H1 (cell line): ENCODE measurements around the gene LSM7. TPM values are rescaled to one million over a fixed set of nuclear protein-coding genes. Genes with fewer than 3 reads are reported as not detected.

Source experiments
- CTCF ChIA-PET: fragments of 300-600 bp; sonication (Branson Sonifier 250); formaldehyde crosslinking; loops from one replicate; lab custom pipeline; 2021; ENCODE audit not compliant: partially characterized antibody; lab: Charles Lee
- POLR2A ChIA-PET: fragments of 300-600 bp; sonication (Branson Sonifier 250); formaldehyde crosslinking; loops from one replicate; lab custom pipeline; 2021; ENCODE audit warnings: inconsistent platforms; ENCODE audit not compliant: partially characterized antibody; lab: Charles Lee
- DNase-seq, 2 experiments: peaks; one replicate each; pipeline versions ENCODE4 v3.0.0 to v3.0.0-alpha.2; 2010 to 2022; ENCODE audit warnings: low spot score in 2 of 2, low read depth in 1 of 2, mixed read lengths in 1 of 2
- FAIRE-seq: peaks from 2 replicates; lab custom pipeline; 2011; peaks lifted over from hg19 to GRCh38; lab: Jason Lieb, UNC
- H2AFZ ChIP-seq: 2 replicates; pipeline ENCODE4 v1.8.1; 2012; ENCODE audit warnings: low read length, inconsistent platforms
- H2AK5ac ChIP-seq: 2 replicates; pipeline ENCODE4 v1.6.1; 2013; ENCODE audit warnings: low read depth, low read length
- H2BK120ac ChIP-seq: replicated peaks from 2 replicates; pipeline ENCODE3; 2013; ENCODE audit warnings: low read depth, low read length, inconsistent platforms
- H2BK12ac ChIP-seq: 2 replicates; pipeline ENCODE4 v1.6.1; 2013; ENCODE audit warnings: low read depth, low read length
- H2BK15ac ChIP-seq: 2 replicates; pipeline ENCODE4 v1.6.1; 2013; ENCODE audit warnings: low read length
- H2BK20ac ChIP-seq: 2 replicates; pipeline ENCODE4 v1.6.1; 2013; ENCODE audit warnings: low read length
- H2BK5ac ChIP-seq: 2 replicates; pipeline ENCODE4 v1.6.1; 2013; ENCODE audit warnings: low read depth, low read length
- H3K14ac ChIP-seq: 2 replicates; pipeline ENCODE4 v1.6.1; 2013; ENCODE audit warnings: inconsistent platforms; ENCODE audit not compliant: insufficient read length
- H3K18ac ChIP-seq: 2 replicates; pipeline ENCODE4 v1.6.1; 2013; ENCODE audit warnings: low read length; ENCODE audit errors: extremely low read depth
- H3K23ac ChIP-seq: 2 replicates; pipeline ENCODE4 v1.6.1; 2013; ENCODE audit warnings: inconsistent platforms; ENCODE audit not compliant: insufficient read length
- H3K23me2 ChIP-seq: 2 replicates; pipeline ENCODE4 v1.6.1; 2013; ENCODE audit warnings: low read depth, low read length
- H3K27ac ChIP-seq: 2 replicates; pipeline ENCODE4 v1.6.1; 2011; ENCODE audit warnings: low read depth, low read length, inconsistent platforms
- H3K27me3 ChIP-seq, 4 experiments: replicated peaks in 1 of 4; 1 replicate in 1 of 4; 2 replicates in 3 of 4; pipeline versions ENCODE4 v1.6.1 to v1.8.1; 2011 to 2013; ENCODE audit warnings: low read length in 3 of 4, mild to moderate bottlenecking in 3 of 4, inconsistent platforms in 2 of 4, mixed read lengths in 2 of 4, moderate library complexity in 1 of 4; ENCODE audit not compliant: control insufficient read depth in 3 of 4, insufficient read depth in 3 of 4; ENCODE audit errors: extremely low read depth in 1 of 4
- H3K36me3 ChIP-seq, 4 experiments: 2 replicates each; pipeline versions ENCODE4 v1.6.1 to v1.8.1; 2011 to 2013; ENCODE audit warnings: mild to moderate bottlenecking in 4 of 4, low read length in 3 of 4, moderate library complexity in 2 of 4, control low read depth in 1 of 4, inconsistent platforms in 1 of 4; ENCODE audit not compliant: insufficient read depth in 4 of 4, control insufficient read depth in 2 of 4
- H3K4ac ChIP-seq: replicated peaks from 2 replicates; pipeline ENCODE3; 2013; ENCODE audit warnings: low read length, low read depth, mixed read lengths, inconsistent platforms; ENCODE audit not compliant: insufficient read length
- H3K4me1 ChIP-seq, 4 experiments: replicated peaks in 1 of 4; 1 replicate in 1 of 4; 2 replicates in 3 of 4; pipeline versions ENCODE4 v1.6.1 to v1.8.1; 2011 to 2013; ENCODE audit warnings: low read length in 3 of 4, inconsistent platforms in 2 of 4, mixed read lengths in 1 of 4; ENCODE audit not compliant: insufficient read depth in 4 of 4, control insufficient read depth in 3 of 4
- H3K4me2 ChIP-seq, 2 experiments: 2 replicates each; pipeline versions ENCODE4 v1.6.1 to v1.8.1; 2011 to 2013; ENCODE audit warnings: low read depth in 2 of 2, low read length in 2 of 2, control low read depth in 1 of 2, inconsistent platforms in 1 of 2, mild to moderate bottlenecking in 1 of 2; ENCODE audit not compliant: insufficient read depth in 1 of 2
- H3K4me3 ChIP-seq, 4 experiments: fragments of 200-600, 300-600 bp in 1 of 4; sonication (generic), shearing (Covaris generic), sonication (Bioruptor Twin) in 1 of 4; 2 replicates each; pipeline versions ENCODE4 v1.5.1 to v1.8.1; 2011 to 2016; ENCODE audit warnings: low read length in 4 of 4, low read depth in 3 of 4, control low read depth in 2 of 4, inconsistent platforms in 2 of 4, mild to moderate bottlenecking in 2 of 4, mixed read lengths in 1 of 4, moderate library complexity in 1 of 4; ENCODE audit not compliant: insufficient read depth in 2 of 4; ENCODE audit errors: extremely low read depth in 1 of 4
- H3K56ac ChIP-seq: replicated peaks from 2 replicates; pipeline ENCODE3; 2013; ENCODE audit warnings: low read depth, mild to moderate bottlenecking, mixed read lengths, low read length, inconsistent platforms; ENCODE audit not compliant: insufficient read length
- H3K79me1 ChIP-seq: 2 replicates; pipeline ENCODE4 v1.6.1; 2013; ENCODE audit warnings: low read depth, low read length, control low read depth
- H3K79me2 ChIP-seq, 2 experiments: 2 replicates each; pipeline versions ENCODE4 v1.6.1 to v1.8.1; 2012 to 2013; ENCODE audit warnings: low read length in 2 of 2, mild to moderate bottlenecking in 2 of 2, inconsistent platforms in 1 of 2; ENCODE audit not compliant: insufficient read depth in 2 of 2, control insufficient read depth in 1 of 2
- H3K9ac ChIP-seq, 4 experiments: replicated peaks in 1 of 4; 1 replicate in 1 of 4; 2 replicates in 3 of 4; pipeline versions ENCODE4 v1.6.1 to v1.8.1; 2011 to 2013; ENCODE audit warnings: low read depth in 3 of 4, low read length in 3 of 4, control low read depth in 2 of 4, mild to moderate bottlenecking in 2 of 4, moderate library complexity in 2 of 4, inconsistent platforms in 1 of 4; ENCODE audit errors: extremely low read depth in 1 of 4
- H3K9me3 ChIP-seq, 2 experiments: 2 replicates each; pipeline versions ENCODE4 v1.6.1 to v1.8.1; 2012 to 2013; ENCODE audit warnings: mild to moderate bottlenecking in 2 of 2, moderate library complexity in 2 of 2, control low read depth in 1 of 2, inconsistent platforms in 1 of 2, low read depth in 1 of 2, low read length in 1 of 2, mixed read lengths in 1 of 2; ENCODE audit not compliant: insufficient read depth in 2 of 2
- H4K20me1 ChIP-seq, 2 experiments: replicated peaks in 1 of 2; 2 replicates each; pipeline versions ENCODE3 to v1.8.1; 2011 to 2013; ENCODE audit warnings: inconsistent platforms in 2 of 2, low read length in 2 of 2, mild to moderate bottlenecking in 1 of 2; ENCODE audit not compliant: insufficient read depth in 2 of 2, control insufficient read depth in 1 of 2
- H4K5ac ChIP-seq: 2 replicates; pipeline ENCODE4 v1.6.1; 2013; ENCODE audit warnings: low read length, low read depth, mixed read lengths, inconsistent platforms; ENCODE audit not compliant: insufficient read length
- H4K8ac ChIP-seq: 2 replicates; pipeline ENCODE4 v1.8.0; 2013; ENCODE audit warnings: mild to moderate bottlenecking, moderate library complexity, low read length, inconsistent platforms; ENCODE audit not compliant: insufficient read depth; ENCODE audit errors: extremely low read depth
- H4K91ac ChIP-seq: replicated peaks from 2 replicates; pipeline ENCODE3; 2013; ENCODE audit warnings: low read length, mixed read lengths, inconsistent platforms; ENCODE audit not compliant: insufficient read length
- KDM1A ChIP-seq: fragments of 200-600, 300-600 bp; sonication (generic); IDR thresholded peaks from 2 replicates; pipeline ENCODE4 v1.7.1; 2016; ENCODE audit warnings: mild to moderate bottlenecking, low read length, borderline replicate concordance
- PHF8 ChIP-seq: fragments of 200-600 bp; sonication (generic); conservative IDR thresholded peaks from 2 replicates; pipeline ENCODE4 v1.7.1; 2012; ENCODE audit warnings: low read depth, mild to moderate bottlenecking, inconsistent platforms, low read length, moderate library complexity
- WGBS, 2 experiments: shearing (Covaris generic) in 1 of 2; methylation state at CpG; one replicate each; pipeline versions ENCODE4 v1.1.6 to v1.1.7; 2013 to 2015; ENCODE audit warnings: low lambda C conversion rate in 2 of 2, mixed read lengths in 2 of 2, inconsistent platforms in 1 of 2, low coverage in 1 of 2, missing lambda C conversion rate in 1 of 2; ENCODE audit not compliant: insufficient replicate concordance in 2 of 2, insufficient coverage in 1 of 2, insufficient read length in 1 of 2; ENCODE audit errors: extremely low coverage in 1 of 2, missing lambda C conversion rate in 1 of 2; 5-methylcytosine and 5-hydroxymethylcytosine counted together
- polyA plus RNA-seq, 7 experiments: library from polyadenylated mRNA; depleted of rRNA in 3 of 7; stranded (reverse) in 5 of 7; unstranded in 2 of 7; fragments of >200 nt in 5 of 7; fragments of 200-250 nt in 2 of 7; gene quantifications; 1 replicate in 5 of 7; 2 replicates in 1 of 7; 4 replicates in 1 of 7; pipeline versions ENCODE4 v1.2.1 to v1.2.3, GENCODE V29; 2011 to 2013; ENCODE audit warnings: missing spikeins in 2 of 7, mixed read lengths in 2 of 7
- total RNA-seq: library from RNA; stranded (reverse); fragmentation: NEBNext Ultra II Directional; extraction: Animal tissue kit (Norgen Biotek cat#: 25700); gene quantifications from 2 replicates; pipeline ENCODE4 v1.2.1, GENCODE V29; 2021
- TF ChIP-seq, protein P1 (sequence below): IDR thresholded peaks from 2 replicates; pipeline ENCODE4 v1.6.1; 2012; ENCODE audit warnings: inconsistent platforms

LSM7 gene
- total and polyA plus RNA-seq, 2 of the 8 experiments (the other 6 are each of a cell fraction or from before 2014, with no cell fraction given): 228 to 1,335 TPM

DNA sequence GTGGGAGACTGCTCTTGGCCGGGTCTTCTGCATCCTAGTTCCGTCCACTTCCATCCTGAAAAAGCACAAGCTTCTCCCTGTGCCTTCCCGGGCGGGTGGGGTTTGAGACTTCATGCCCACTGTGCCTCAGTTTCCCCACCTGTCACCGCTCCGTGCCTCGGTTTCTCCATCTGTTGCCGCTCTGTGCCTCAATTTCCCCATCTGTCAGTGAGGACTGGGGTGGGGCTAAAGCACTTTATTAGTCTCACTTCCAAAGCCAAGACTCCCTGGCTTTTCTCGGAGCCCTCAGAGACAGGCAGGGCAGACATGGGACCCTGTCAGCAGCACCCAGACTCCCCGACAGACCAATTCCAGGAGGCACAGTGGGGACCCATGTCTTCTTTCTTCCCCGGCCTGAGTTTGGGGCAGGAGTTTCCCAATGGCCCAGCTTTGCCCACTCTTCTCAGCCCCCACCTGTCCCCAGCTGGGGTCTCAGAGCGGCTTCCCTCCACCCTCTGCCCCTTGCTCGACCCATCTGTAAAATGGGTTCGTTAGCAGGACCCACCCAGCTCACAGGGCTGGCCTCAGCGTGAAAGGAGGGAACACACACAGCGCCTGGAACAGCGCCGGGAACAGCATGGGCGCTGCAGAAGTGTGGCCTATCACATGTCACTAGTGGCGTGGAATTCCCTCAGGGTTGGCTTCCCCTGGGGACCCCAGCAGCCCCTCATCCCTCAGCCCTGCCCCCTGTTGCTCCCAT, 41.8 kb downstream of the LSM7 start:
- H4K8ac ChIP-seq: no peak overlapping the region; the same call in 1 of the 2 replicates
- H3K4me3 ChIP-seq: no peak overlapping the region
- H3K4ac ChIP-seq: no peak overlapping the region
- H3K27ac ChIP-seq: no peak overlapping the region
- H3K18ac ChIP-seq: no peak overlapping the region
- H3K79me2 ChIP-seq: no peaks in the 10 kb centered on the region
- H3K9me3 ChIP-seq: no peaks in the 10 kb centered on the region
- no peak overlapping the region for H3K4me2 ChIP-seq
- H2BK5ac ChIP-seq: no peak overlapping the region
- H3K23ac ChIP-seq: no peak overlapping the region
- TF ChIP-seq PHF8 (no peak), KDM1A (peak; percentile 63)
- TF ChIP-seq, protein P1, sequence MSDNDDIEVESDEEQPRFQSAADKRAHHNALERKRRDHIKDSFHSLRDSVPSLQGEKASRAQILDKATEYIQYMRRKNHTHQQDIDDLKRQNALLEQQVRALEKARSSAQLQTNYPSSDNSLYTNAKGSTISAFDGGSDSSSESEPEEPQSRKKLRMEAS: no peak
- H4K5ac ChIP-seq: no peak overlapping the region
- H2AK5ac ChIP-seq: no peak overlapping the region
- H2BK20ac ChIP-seq: no peak overlapping the region
- H3K56ac ChIP-seq: no peak overlapping the region
- no peak overlapping the region for H2BK120ac ChIP-seq
- H2BK15ac ChIP-seq: no peak overlapping the region
- no peak overlapping the region for H3K14ac ChIP-seq
- H3K4me1 ChIP-seq: peaks cover 0 to 27% (median 9%) of the 10 kb centered on the region in 4 experiments; a peak in 5 of 7 replicates
- peaks cover 30 to 66% (median 58%) of the 10 kb centered on the region in 4 experiments for H3K27me3 ChIP-seq
- ChIA-PET POLR2A (interaction anchor here (0.7 to 3.1 kb wide), 14 partner anchors 8 to 141 kb away, joined by 3 to 25 read pairs (median 4); no protein-coding TSS in a partner anchor), CTCF (interaction anchor here (1.1 to 5.0 kb wide), 6 partner anchors 9 to 350 kb away, joined by 3 to 46 read pairs (median 9); no protein-coding TSS in a partner anchor)
- H4K91ac ChIP-seq: no peak overlapping the region
- peaks cover 0 to 6% (median 0%) of the 10 kb centered on the region in 4 experiments; a peak in 1 of 8 replicates for H3K36me3 ChIP-seq
- H2BK12ac ChIP-seq: no peak overlapping the region
- 89% methylated on average over 20 of the region's 20 CpGs; no CpG with 5 or more reads in 1 of the 2 experiments for WGBS, 2 experiments
- FAIRE-seq (no peak), DNase-seq (no peak)
- no peak overlapping the region for H3K9ac ChIP-seq
- peaks cover 14% of the 10 kb centered on the region; the same call in 1 of the 2 replicates for H3K23me2 ChIP-seq
- H3K79me1 ChIP-seq: no peaks in the 10 kb centered on the region
- no peak overlapping the region for H2AFZ ChIP-seq
- peaks cover 0 to 13% of the 10 kb centered on the region in 2 experiments for H4K20me1 ChIP-seq
